Suprapubic skin (tissue), 4 donors: Measurements from ENCODE around the gene GALR2.

Source experiments
- CTCF ChIP-seq, 2 donors: fragments of 200-600 bp in 1 of 2; fragments of 450-650 bp in 1 of 2; sonication (generic) in 1 of 2; IDR thresholded peaks; one replicate each; pipeline ENCODE4 v1.5.1; 2016 to 2019; ENCODE audit warnings: antibody characterized with exemption in 2 of 2, mild to moderate bottlenecking in 1 of 2, moderate library complexity in 1 of 2
- POLR2A ChIP-seq, 2 donors: fragments of 450-650 bp; IDR thresholded peaks; one replicate each; pipeline ENCODE4 v1.6.1; 2017; ENCODE audit warnings: antibody characterized with exemption in 2 of 2, mild to moderate bottlenecking in 2 of 2, moderate library complexity in 2 of 2
- POLR2AphosphoS5 ChIP-seq, 3 donors: sonication (generic); formaldehyde crosslinking; IDR thresholded peaks; one replicate each; pipeline ENCODE4 v1.6.1; 2017; ENCODE audit warnings: antibody characterized with exemption in 3 of 3

GRCh38 chr17:76086384-76086783 is 11.8 kb downstream of the GALR2 start:
- TF ChIP-seq CTCF (IDR thresholded peaks at IDR 0.05) (no peak), POLR2AphosphoS5 (IDR thresholded peaks at IDR 0.05) (no peak), POLR2A (IDR thresholded peaks at IDR 0.05) (no peak)
